IPS-11a (cell line): ENCODE data around the gene JKAMP.

Source experiments
- H3K4me3 ChIP-seq: one replicate; pipeline ENCODE4 v1.5.1; 2013; ENCODE audit warnings: low read depth, low read length, control low read depth

Gene JKAMP

DNA sequence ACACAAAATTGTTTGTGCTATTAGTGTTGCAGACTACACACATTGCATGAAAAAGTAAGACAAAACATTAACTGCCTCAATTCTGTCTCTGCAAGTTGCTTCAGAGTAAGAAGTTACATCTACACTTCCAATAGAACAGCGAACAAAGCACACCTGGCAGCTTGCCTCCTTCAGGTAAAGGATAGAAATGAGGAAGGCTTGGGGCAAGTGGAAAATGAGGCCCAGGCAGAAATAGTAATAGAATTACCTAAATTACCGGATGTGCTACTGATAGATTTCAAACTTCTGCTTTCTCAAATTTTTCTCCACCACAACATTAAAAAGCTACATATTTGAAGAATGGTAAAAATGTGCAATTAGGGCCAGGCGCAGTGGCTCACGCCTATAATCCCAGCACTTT is 54.6 kb downstream of the JKAMP start:
- no peak overlapping the region for H3K4me3 ChIP-seq

DNA sequence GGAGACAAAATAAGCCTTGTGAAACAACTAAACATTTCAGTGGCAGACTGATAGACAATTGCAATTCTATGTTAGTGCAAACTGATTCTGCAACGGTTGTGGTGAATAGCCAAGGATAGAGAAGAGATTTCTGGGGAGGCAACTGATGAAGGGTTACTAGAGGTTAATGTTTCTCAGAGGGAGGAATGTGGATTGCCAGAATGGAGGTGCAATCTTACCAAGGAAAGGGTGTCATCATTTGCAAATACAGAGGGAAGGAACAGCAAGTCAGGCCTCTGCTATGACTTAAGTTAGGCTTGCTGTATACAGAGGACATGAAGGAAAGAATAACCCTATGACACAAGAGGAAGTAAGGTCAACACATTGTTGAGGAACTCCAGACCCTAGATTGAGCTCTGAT is 56.5 kb downstream of the JKAMP start:
- no peak overlapping the region for H3K4me3 ChIP-seq

DNA sequence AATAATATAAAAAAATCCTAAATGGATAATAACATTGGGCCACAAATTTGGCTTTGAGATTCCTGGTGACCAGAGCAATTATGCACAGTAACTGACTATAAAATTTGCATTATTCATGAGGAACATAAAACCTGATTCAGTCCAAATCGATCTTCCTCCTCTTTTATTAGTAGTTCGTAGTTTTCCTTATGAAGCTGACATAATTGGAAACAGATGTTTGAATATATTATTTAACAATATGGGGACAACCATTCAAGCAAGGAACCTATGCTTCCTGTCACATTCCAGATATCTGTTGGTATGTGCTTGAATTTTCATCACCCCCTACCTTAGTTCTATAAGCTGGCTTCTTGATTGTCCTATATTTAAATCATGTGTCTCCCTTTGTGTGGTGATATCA is 57.4 kb downstream of the JKAMP start:
- H3K4me3 ChIP-seq: no peak overlapping the region

DNA sequence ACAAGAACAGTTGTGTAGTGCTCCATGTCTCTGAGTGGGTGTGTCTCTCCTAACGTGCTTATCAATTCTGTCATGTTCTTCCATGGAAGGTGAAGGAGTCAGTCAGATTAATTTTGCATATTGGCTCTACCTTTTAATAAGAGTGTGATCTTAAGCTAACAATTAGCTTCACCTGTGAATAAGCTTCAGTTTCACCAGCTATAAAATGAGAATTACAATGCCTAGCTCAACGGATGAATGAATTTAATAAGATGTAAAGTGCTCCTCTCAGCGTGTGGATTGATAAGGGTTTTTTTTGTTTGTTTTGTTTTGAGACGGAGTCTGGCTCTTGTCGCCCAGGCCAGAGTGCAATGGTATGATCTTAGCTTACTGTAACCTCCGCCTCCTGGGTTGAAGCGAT is 59.6 kb downstream of the JKAMP start:
- H3K4me3 ChIP-seq: no peak overlapping the region

DNA sequence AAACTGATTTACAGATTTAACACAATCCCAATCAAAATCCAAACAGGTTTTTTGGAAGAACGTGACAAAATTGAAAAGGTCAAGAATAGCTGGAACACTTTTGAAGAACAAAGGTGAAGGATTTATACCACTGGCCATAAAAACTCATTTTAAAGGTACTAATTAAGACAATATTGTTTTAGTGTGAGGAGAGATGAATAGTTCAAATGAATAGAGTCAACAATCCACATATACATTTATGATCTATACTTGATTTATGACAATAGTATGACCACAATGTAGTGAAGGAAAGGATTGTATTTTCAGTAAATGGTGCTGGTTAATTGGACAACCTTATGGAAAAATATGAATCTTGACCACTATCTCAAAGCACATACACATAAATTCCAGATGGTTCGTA is 63.0 kb downstream of the JKAMP start:
- no peak overlapping the region for H3K4me3 ChIP-seq
